GM21423 (cell line): ENCODE data around the gene LCN15.
"Not testable (repeated sequence)": the region's sequence is repeated elsewhere in the genome, so short reads cannot be mapped to it uniquely, and the experiment has no call there.

Experiments
- ATAC-seq: cut with Tn5 transposase; IDR thresholded peaks from one replicate; pipeline ENCODE4 v1.9.1; 2021; ENCODE audit warnings: mild to moderate bottlenecking, moderate library complexity; ENCODE audit not compliant: unreplicated experiment

LCN15 gene

GRCh38 chr9:136756134-136756438, 8.2 kb downstream of the LCN15 start:
- no peak for ATAC-seq

GRCh38 chr9:136755302-136756133, 8.8 kb downstream of the LCN15 start:
- ATAC-seq: not testable (repeated sequence)

GRCh38 chr9:136754626-136755301, 9.6 kb downstream of the LCN15 start:
- no peak for ATAC-seq

GRCh38 chr9:136754059-136754572, 10.2 kb downstream of the LCN15 start:
- ATAC-seq: no peak

- ATAC-seq: no peak
Observed at GRCh38 chr9:136753371-136754058, 10.8 kb downstream of the LCN15 start.

- no peak for ATAC-seq
Observed at GRCh38 chr9:136751814-136752213, 12.5 kb downstream of the LCN15 start.

GRCh38 chr9:136751244-136751643, 13.1 kb downstream of the LCN15 start:
- no peak for ATAC-seq

- no peak for ATAC-seq
Observed at GRCh38 chr9:136750526-136750925, 13.8 kb downstream of the LCN15 start.

GRCh38 chr9:136748666-136749611, 15.4 kb downstream of the LCN15 start:
- no peak for ATAC-seq

- no peak for ATAC-seq
Observed at GRCh38 chr9:136748201-136748600, 16.1 kb downstream of the LCN15 start, which contains the start of gene LCN6. Gene LCN6 (minus strand): TSS chr9:136748525. CDS start chr9:136748483, 42 bp downstream.

GRCh38 chr9:136747161-136748060, 16.9 kb downstream of the LCN15 start:
- ATAC-seq: no peak

GRCh38 chr9:136746621-136747020, 17.7 kb downstream of the LCN15 start:
- ATAC-seq: no peak

GRCh38 chr9:136746155-136746490, 18.2 kb downstream of the LCN15 start:
- no peak for ATAC-seq

GRCh38 chr9:136745389-136746154, 18.7 kb downstream of the LCN15 start:
- no peak for ATAC-seq

GRCh38 chr9:136744773-136745172, 19.5 kb downstream of the LCN15 start:
- ATAC-seq: no peak

GRCh38 chr9:136743639-136744211, 20.6 kb downstream of the LCN15 start:
- ATAC-seq: no peak

- ATAC-seq: no peak
Observed at GRCh38 chr9:136742591-136743391, 21.5 kb downstream of the LCN15 start, which contains the start of gene LCN10. Gene LCN10 (minus strand): TSS chr9:136742940. CDS start chr9:136742903, 37 bp downstream.
